Endothelial cell of umbilical vein (primary cell): ENCODE results near the gene RPS6KB1. TPM values are rescaled to one million over a fixed set of nuclear protein-coding genes. Genes with fewer than 3 reads are reported as not detected.

Source experiments
- BruUV-seq: library from RNA; stranded (reverse); fragments of 400-500 nt; replicated peaks from 2 replicates; lab custom pipeline; 2021; lab: Mats Ljungman, UMichigan
- CTCF ChIA-PET: fragments of 300-600, 350-600 bp; sonication (Branson Sonifier 250); formaldehyde crosslinking; loops from one replicate; lab custom pipeline; 2021; ENCODE audit warnings: antibody characterized with exemption, inconsistent platforms; lab: Charles Lee
- POLR2A ChIA-PET: fragments of 300-600, 350-600 bp; sonication (Branson Sonifier 250); formaldehyde crosslinking; loops from one replicate; lab custom pipeline; 2021; ENCODE audit warnings: antibody characterized with exemption, inconsistent platforms; lab: Charles Lee
- DNase-seq: peaks from one replicate; pipeline ENCODE4 v3.0.0-alpha.2; 2011; ENCODE audit warnings: low read depth, low spot score
- FAIRE-seq: peaks from 2 replicates; lab custom pipeline; 2011; peaks lifted over from hg19 to GRCh38; lab: Jason Lieb, UNC
- H2AFZ ChIP-seq: 2 replicates; pipeline ENCODE4 v1.6.0; 2012; ENCODE audit warnings: low read depth, low read length, control low read depth, inconsistent platforms
- H3K27ac ChIP-seq: 2 replicates; pipeline ENCODE4 v1.5.1; 2011; ENCODE audit warnings: low read depth, mild to moderate bottlenecking, control low read depth, low read length, moderate library complexity; ENCODE audit not compliant: insufficient read depth
- H3K27me3 ChIP-seq, 2 experiments: 2 replicates each; pipeline versions ENCODE4 v1.6.0 to v1.6.1; 2011; ENCODE audit warnings: low read length in 2 of 2, mixed read lengths in 1 of 2; ENCODE audit not compliant: control insufficient read depth in 2 of 2, insufficient read depth in 2 of 2
- H3K36me3 ChIP-seq, 2 experiments: 2 replicates in 1 of 2; 3 replicates in 1 of 2; pipeline ENCODE4 v1.5.1; 2011; ENCODE audit warnings: low read length in 2 of 2, mild to moderate bottlenecking in 1 of 2, moderate library complexity in 1 of 2; ENCODE audit not compliant: control insufficient read depth in 2 of 2, insufficient read depth in 2 of 2; ENCODE audit errors: extremely low read depth in 1 of 2
- H3K4me1 ChIP-seq: 3 replicates; pipeline ENCODE4 v1.5.1; 2011; ENCODE audit warnings: mild to moderate bottlenecking, low read length; ENCODE audit not compliant: control insufficient read depth, insufficient read depth; ENCODE audit errors: extremely low read depth
- H3K4me2 ChIP-seq: 2 replicates; pipeline ENCODE4 v1.6.1; 2011; ENCODE audit warnings: low read length, control low read depth, mixed read lengths; ENCODE audit not compliant: insufficient read depth
- H3K4me3 ChIP-seq, 3 experiments: fragments of 200-600 bp in 1 of 3; sonication (generic), shearing (Covaris generic) in 1 of 3; replicated peaks in 1 of 3; 2 replicates each; pipeline ENCODE4 v1.5.1; 2011 to 2016; ENCODE audit warnings: control low read depth in 3 of 3, low read length in 3 of 3, mild to moderate bottlenecking in 2 of 3, inconsistent platforms in 1 of 3, low read depth in 1 of 3, moderate library complexity in 1 of 3; ENCODE audit not compliant: insufficient read depth in 1 of 3
- H3K79me2 ChIP-seq: 2 replicates; pipeline ENCODE4 v1.6.0; 2012; ENCODE audit warnings: low read length, inconsistent platforms; ENCODE audit not compliant: control insufficient read depth, insufficient read depth
- H3K9ac ChIP-seq: replicated peaks from 2 replicates; pipeline ENCODE3; 2011; ENCODE audit warnings: low read length, control low read depth; ENCODE audit not compliant: insufficient read depth; ENCODE audit errors: extremely low read depth
- H3K9me1 ChIP-seq: replicated peaks from 3 replicates; pipeline ENCODE4 v1.6.0; 2011; ENCODE audit warnings: mild to moderate bottlenecking, low read length; ENCODE audit not compliant: control insufficient read depth, insufficient read depth; ENCODE audit errors: extremely low read depth
- H3K9me3 ChIP-seq: replicated peaks from 2 replicates; pipeline ENCODE4 v1.5.1; 2012; ENCODE audit warnings: low read length, inconsistent platforms; ENCODE audit not compliant: control insufficient read depth, insufficient read depth
- H4K20me1 ChIP-seq: replicated peaks from 2 replicates; pipeline ENCODE3; 2011; ENCODE audit warnings: mild to moderate bottlenecking, low read length; ENCODE audit not compliant: control insufficient read depth, insufficient read depth; ENCODE audit errors: extremely low read depth
- CTCF ChIP-seq, 2 donors: IDR thresholded peaks; 1 replicate in 1 of 2; 2 replicates in 1 of 2; pipeline ENCODE4 v1.5.1; 2011; ENCODE audit warnings: low read length in 2 of 2, mild to moderate bottlenecking in 2 of 2, moderate library complexity in 2 of 2, control low read depth in 1 of 2, inconsistent platforms in 1 of 2, low read depth in 1 of 2; ENCODE audit not compliant: insufficient read depth in 1 of 2; ENCODE audit errors: extremely low read depth in 1 of 2
- EZH2 ChIP-seq: IDR thresholded peaks from 2 replicates; pipeline ENCODE4 v1.6.1; 2012; ENCODE audit warnings: borderline replicate concordance, low read depth, mild to moderate bottlenecking, moderate library complexity, low read length, inconsistent platforms; ENCODE audit not compliant: severe bottlenecking
- FOS ChIP-seq: IDR thresholded peaks from 2 replicates; pipeline ENCODE4 v1.6.1; 2011; ENCODE audit warnings: mild to moderate bottlenecking, low read length, moderate library complexity, borderline replicate concordance; ENCODE audit not compliant: insufficient read depth
- GATA2 ChIP-seq: IDR thresholded peaks from 2 replicates; pipeline ENCODE4 v1.7.0; 2011; ENCODE audit warnings: low read depth, mild to moderate bottlenecking, moderate library complexity, mixed read lengths, low read length; ENCODE audit not compliant: insufficient read length, insufficient read depth
- JUN ChIP-seq: IDR thresholded peaks from 2 replicates; pipeline ENCODE4 v1.6.1; 2011; ENCODE audit warnings: borderline replicate concordance, low read depth; ENCODE audit not compliant: insufficient read length, insufficient read depth
- MYC ChIP-seq: IDR thresholded peaks from one replicate; pipeline ENCODE4 v1.6.1; 2011; ENCODE audit warnings: mild to moderate bottlenecking, low read depth, low read length
- POLR2A ChIP-seq: IDR thresholded peaks from 2 replicates; pipeline ENCODE4 v1.6.1; 2012; ENCODE audit warnings: low read depth, mild to moderate bottlenecking, control low read depth, low read length
- POLR2AphosphoS5 ChIP-seq: IDR thresholded peaks from 2 replicates; pipeline ENCODE4 v1.6.1; 2012; ENCODE audit warnings: low read depth, mild to moderate bottlenecking, control low read depth, low read length, moderate library complexity; ENCODE audit not compliant: insufficient read depth
- dilution Hi-C: fragments of 300-500 bp; cut with MboI; formaldehyde crosslinking; loops from one replicate; pipeline ENCODE4 v1.15.0; 2019; ENCODE audit warnings: low sequenced_read_pairs; ENCODE audit not compliant: extremely low pct_ligation_motif_present
- intact Hi-C: fragments of 100-400 bp; cut with micrococcal nuclease; formaldehyde crosslinking; loops from one replicate; pipeline ENCODE4 v1.10.0; 2022
- polyA plus RNA-seq, 4 experiments: library from polyadenylated mRNA; depleted of rRNA in 3 of 4; stranded (reverse) in 3 of 4; unstranded in 1 of 4; fragments of >200 nt; gene quantifications; 2 replicates each; pipeline versions ENCODE4 v1.2.1 to v1.2.3, GENCODE V29; 2011 to 2012; ENCODE audit warnings: missing spikeins in 1 of 4
- total RNA-seq: library from RNA; stranded (reverse); gene quantifications from 2 replicates; pipeline ENCODE4 v1.2.3, GENCODE V29; 2021
- TF ChIP-seq, protein P1 (sequence below): IDR thresholded peaks from 2 replicates; pipeline ENCODE4 v1.6.1; 2011; ENCODE audit not compliant: insufficient read depth, insufficient read length

RPS6KB1 gene
- total and polyA plus RNA-seq, 2 donors (not counting 3 experiments of a cell fraction or from before 2014, with no cell fraction given) = 5.4 to 45.7 TPM

- Histone ChIP-seq H3K4me1 (peaks cover 4% of the 10 kb centered on the region), H3K9me3 (no peaks in the 10 kb centered on the region), H2AFZ (no peak overlapping the region), H4K20me1 (peaks cover 2% of the 10 kb centered on the region), H3K4me2 (no peak overlapping the region), H3K36me3 (no peaks in the 10 kb centered on the region), H3K27me3 (no peaks in the 10 kb centered on the region), H3K9me1 (no peaks in the 10 kb centered on the region), H3K27ac (no peak overlapping the region), H3K4me3 (no peak overlapping the region), H3K79me2 (peaks cover 76% of the 10 kb centered on the region), H3K9ac (no peak overlapping the region)
- ChIA-PET POLR2A (no interaction called here), CTCF (interaction anchor here (4.0 kb wide), 1 partner anchor 14 kb away, joined by 16 read pairs; no protein-coding TSS in a partner anchor)
- intact Hi-C loops = no loop called here
- dilution Hi-C loops = no loop called here
- BruUV-seq = no TSS peak
- FAIRE-seq (no peak), DNase-seq (no peak)
- TF ChIP-seq MYC = no peak
- no peak for TF ChIP-seq EZH2
- TF ChIP-seq JUN = no peak
- no peak for TF ChIP-seq CTCF (IDR thresholded peaks at IDR 0.05; ENCODE audit: extremely low read depth in 1 of 2, insufficient read depth in 1 of 2, low read depth in 1 of 2, low read length in 2 of 2)
- TF ChIP-seq, protein P1, sequence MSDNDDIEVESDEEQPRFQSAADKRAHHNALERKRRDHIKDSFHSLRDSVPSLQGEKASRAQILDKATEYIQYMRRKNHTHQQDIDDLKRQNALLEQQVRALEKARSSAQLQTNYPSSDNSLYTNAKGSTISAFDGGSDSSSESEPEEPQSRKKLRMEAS = no peak
- no peak for TF ChIP-seq POLR2AphosphoS5
- no peak for TF ChIP-seq POLR2A
- TF ChIP-seq FOS = no peak
- TF ChIP-seq GATA2 = no peak
Observed at GRCh38 chr17:59899099-59899498, 6.2 kb downstream of the RPS6KB1 start.
